A549 (cell line): Measurements from ENCODE around the gene CCNB2. TPM values are rescaled to one million over a fixed set of nuclear protein-coding genes. Genes with fewer than 3 reads are reported as not detected.

Source experiments
- ATAC-seq, 2 experiments: fragments of 200-7000 bp in 1 of 2; fragments of >200 bp in 1 of 2; cut with Nextera tagmentation in 1 of 2; cut with Tn5 transposase in 1 of 2; 3 replicates each; pipeline versions ENCODE4 v1.8.0 to v1.9.1; 2018 to 2020; ENCODE audit warnings: mild to moderate bottlenecking in 1 of 2, moderate library complexity in 1 of 2
- CTCF ChIA-PET: fragments of 300-600 bp; sonication (Branson Sonifier 250); formaldehyde crosslinking; extraction: SDS; loops from one replicate; lab custom pipeline; 2021; ENCODE audit warnings: antibody characterized with exemption, inconsistent platforms; lab: Yijun Ruan, JAX
- POLR2A ChIA-PET: fragments of 350-600 bp; formaldehyde crosslinking; extraction: SDS; loops from one replicate; lab custom pipeline; 2021; ENCODE audit warnings: antibody characterized with exemption, inconsistent platforms; lab: Yijun Ruan, JAX
- DNase-seq, 2 experiments: peaks; one replicate each; pipeline versions ENCODE4 v3.0.0 to v3.0.0-alpha.2; 2011 to 2016; ENCODE audit warnings: low read depth in 1 of 2, low spot score in 1 of 2
- FAIRE-seq: peaks from 2 replicates; lab custom pipeline; 2011; peaks lifted over from hg19 to GRCh38; lab: Jason Lieb, UNC
- H3K27ac ChIP-seq, 2 experiments: fragments of >200 bp; sonication (Bioruptor Twin); formaldehyde crosslinking; 3 replicates each; pipeline ENCODE4 v1.5.1; 2016 to 2017
- H3K4me1 ChIP-seq: fragments of >200 bp; sonication (Bioruptor Twin); formaldehyde crosslinking; 3 replicates; pipeline ENCODE4 v1.6.1; 2016
- H3K4me2 ChIP-seq: fragments of >200 bp; sonication (Bioruptor Twin); formaldehyde crosslinking; 3 replicates; pipeline ENCODE4 v1.6.1; 2016
- H3K4me3 ChIP-seq: fragments of >200 bp; sonication (Bioruptor Twin); formaldehyde crosslinking; 3 replicates; pipeline ENCODE4 v1.5.1; 2016
- H3K9me3 ChIP-seq: fragments of >200 bp; sonication (Bioruptor Twin); formaldehyde crosslinking; 3 replicates; pipeline ENCODE4 v1.6.1; 2016
- ATOH8 ChIP-seq: fragments of 250-450 bp; sonication (Bioruptor Pico); IDR thresholded peaks from 2 replicates; pipeline ENCODE4 v1.5.0; 2020; ENCODE audit warnings: low read depth, mild to moderate bottlenecking, moderate library complexity
- BCL3 ChIP-seq: fragments of >200 bp; sonication (Bioruptor Twin); formaldehyde crosslinking; IDR thresholded peaks from 3 replicates; pipeline ENCODE4 v1.6.1; 2016
- CBX2 ChIP-seq: fragments of 200-600 bp; sonication (generic); IDR thresholded peaks from 2 replicates; pipeline ENCODE4 v1.6.1; 2016; ENCODE audit warnings: low read depth, mild to moderate bottlenecking, borderline replicate concordance
- CHD4 ChIP-seq: fragments of 200-600 bp; sonication (generic); IDR thresholded peaks from 2 replicates; pipeline ENCODE4 v1.6.1; 2016; ENCODE audit warnings: antibody characterized with exemption, mild to moderate bottlenecking, borderline replicate concordance
- EHMT2 ChIP-seq: fragments of 200-600 bp; sonication (generic); IDR thresholded peaks from 2 replicates; pipeline ENCODE4 v1.6.1; 2016; ENCODE audit warnings: antibody characterized with exemption, low read depth, mild to moderate bottlenecking, moderate library complexity
- FOSL2 ChIP-seq, 2 experiments: fragments of 450-650 bp in 1 of 2; fragments of >200 bp in 1 of 2; sonication (Bioruptor Twin) in 1 of 2; formaldehyde crosslinking; IDR thresholded peaks; 2 replicates each; pipeline versions ENCODE4 v1.5.0 to v1.6.1; 2016 to 2020; ENCODE audit warnings: mild to moderate bottlenecking in 1 of 2, moderate library complexity in 1 of 2
- HDAC2 ChIP-seq: fragments of 200-600 bp; sonication (generic); IDR thresholded peaks from 2 replicates; pipeline ENCODE4 v1.6.1; 2016
- MAFK ChIP-seq: fragments of 450-650 bp; IDR thresholded peaks from 2 replicates; pipeline ENCODE4 v1.6.1; 2014; ENCODE audit not compliant: partially characterized antibody
- MAX ChIP-seq: IDR thresholded peaks from 2 replicates; pipeline ENCODE4 v1.6.1; 2012
- MYC ChIP-seq: IDR thresholded peaks from 2 replicates; pipeline ENCODE4 v1.6.1; 2012; ENCODE audit warnings: mild to moderate bottlenecking, inconsistent platforms, low read length, improper control_type of control experiment, borderline replicate concordance
- NFE2L2 ChIP-seq: fragments of 150-350 bp; conservative IDR thresholded peaks from 2 replicates; pipeline ENCODE4 v1.6.1; 2014; ENCODE audit warnings: low read length
- NPAS2 ChIP-seq: fragments of 250-450 bp; sonication (Bioruptor Pico); IDR thresholded peaks from 2 replicates; pipeline ENCODE4 v1.8.0; 2022; ENCODE audit warnings: mild to moderate bottlenecking, moderate library complexity, borderline replicate concordance
- PHF8 ChIP-seq: fragments of 200-600 bp; sonication (generic); IDR thresholded peaks from 2 replicates; pipeline ENCODE4 v1.6.1; 2016; ENCODE audit warnings: low read depth, mild to moderate bottlenecking, antibody characterized with exemption, moderate library complexity, borderline replicate concordance
- RAD21 ChIP-seq, 2 experiments: fragments of >200 bp in 1 of 2; sonication (Bioruptor Twin) in 1 of 2; formaldehyde crosslinking in 1 of 2; IDR thresholded peaks in 1 of 2; conservative IDR thresholded peaks in 1 of 2; 2 replicates in 1 of 2; 3 replicates in 1 of 2; pipeline ENCODE4 v1.6.1; 2012 to 2018; ENCODE audit warnings: inconsistent platforms in 1 of 2
- RFX5 ChIP-seq: fragments of 450-650 bp; IDR thresholded peaks from 2 replicates; pipeline ENCODE4 v1.7.1; 2014; ENCODE audit warnings: antibody characterized with exemption, mild to moderate bottlenecking, moderate library complexity
- TFCP2L1 ChIP-seq: fragments of 250-450 bp; sonication (Bioruptor Pico); IDR thresholded peaks from 2 replicates; pipeline ENCODE4 v1.5.0; 2021; ENCODE audit warnings: mild to moderate bottlenecking
- TP53 ChIP-seq: fragments of 250-450 bp; sonication (Bioruptor Pico); IDR thresholded peaks from 2 replicates; pipeline ENCODE4 v1.5.0; 2021; ENCODE audit warnings: mild to moderate bottlenecking, moderate library complexity
- USF2 ChIP-seq: fragments of 450-650 bp; IDR thresholded peaks from 2 replicates; pipeline ENCODE4 v1.6.1; 2014; ENCODE audit warnings: antibody characterized with exemption
- ZFP36 ChIP-seq: fragments of 450-650 bp; IDR thresholded peaks from 2 replicates; pipeline ENCODE4 v1.6.1; 2014; ENCODE audit warnings: borderline replicate concordance; ENCODE audit not compliant: partially characterized antibody
- WGBS: methylation state at CpG from one replicate; pipeline ENCODE4 v1.1.6; 2017; ENCODE audit errors: missing lambda C conversion rate; 5-methylcytosine and 5-hydroxymethylcytosine counted together
- polyA plus RNA-seq, 4 experiments: library from polyadenylated mRNA; depleted of rRNA in 3 of 4; stranded (reverse); fragments of >200 nt; fragmentation: RNase III in 1 of 4; extraction: RNeasy Plus Mini Kit Qiagen cat#74134 plus additional on column Dnase treatment in 1 of 4; gene quantifications; 2 replicates in 3 of 4; 3 replicates in 1 of 4; pipeline ENCODE4 v1.2.3, GENCODE V29; 2011 to 2017

The CCNB2 gene
- polyA plus RNA-seq, 2 of the 4 experiments (the other 2 are of a cell fraction) = 91.1 to 144 TPM

GRCh38 chr15:59154243-59154642, 49.3 kb downstream of the CCNB2 start (continued):
- TF ChIP-seq HDAC2 (no peak), NFE2L2 (no peak), CBX2 (no peak)

GRCh38 chr15:59155431-59155830, 50.5 kb downstream of the CCNB2 start:
- no peak for TF ChIP-seq CHD4
- no peak for TF ChIP-seq FOSL2 (IDR thresholded peaks at IDR 0.05)
- TF ChIP-seq FOSL2 (CRISPR knock-in tag; IDR thresholded peaks at IDR 0.05) = no peak
- TF ChIP-seq TP53 = no peak
- TF ChIP-seq ATOH8 (CRISPR knock-in tag) = no peak
- TF ChIP-seq RAD21 (conservative IDR thresholded peaks at IDR 0.05 in 1 of 2, IDR thresholded peaks at IDR 0.05 in 1 of 2) = no peak
- no peak for TF ChIP-seq ZFP36
- no peak for TF ChIP-seq NPAS2 (CRISPR knock-in tag)
- TF ChIP-seq USF2 = no peak
- TF ChIP-seq MAX = no peak
- no peak for TF ChIP-seq PHF8
- TF ChIP-seq MYC = no peak
- no peak for TF ChIP-seq BCL3
- TF ChIP-seq TFCP2L1 = no peak
- TF ChIP-seq MAFK = no peak
- no peak for ATAC-seq
- Histone ChIP-seq H3K4me2 (no peak overlapping the region), H3K27ac (no peak overlapping the region), H3K4me3 (no peak overlapping the region), H3K4me1 (no peaks in the 10 kb centered on the region), H3K9me3 (no peaks in the 10 kb centered on the region)
- POLR2A ChIA-PET = no interaction called here
- WGBS = 87% methylated on average over 4 of the region's 4 CpGs
- DNase-seq = no peak
- CTCF ChIA-PET = interaction anchor here (1.3 to 2.6 kb wide), 2 partner anchors 9 to 19 kb away, joined by 5 to 6 read pairs; no protein-coding TSS in a partner anchor
- no peak for FAIRE-seq

- H3K27ac ChIP-seq = no peak overlapping the region
- no peak overlapping the region for H3K4me2 ChIP-seq
- no peak for FAIRE-seq
- H3K9me3 ChIP-seq = no peaks in the 10 kb centered on the region
- CTCF ChIA-PET = interaction anchor here (1.9 to 3.3 kb wide), 3 partner anchors 11 to 336 kb away, joined by 5 to 11 read pairs (median 6); no protein-coding TSS in a partner anchor
- DNase-seq = no peak
- WGBS = 96% methylated on average over 5 of the region's 5 CpGs
- H3K4me1 ChIP-seq = no peaks in the 10 kb centered on the region
- ATAC-seq = no peak
- peak; percentile 89 for TF ChIP-seq RFX5
- TF ChIP-seq EHMT2 = no peak
- POLR2A ChIA-PET = no interaction called here
- H3K4me3 ChIP-seq = no peak overlapping the region
These were observed 52.5 kb downstream of the CCNB2 start for GRCh38 chr15:59157396-59157795.
